Motor neuron (in vitro differentiated cells): Measurements from ENCODE around the gene CYBA. TPM values are rescaled to one million over a fixed set of nuclear protein-coding genes. Genes with fewer than 3 reads are reported as not detected.

Source experiments
- ATAC-seq, 8 experiments: fragments of 200-7000 bp; cut with Tn5 transposase; replicated peaks in 6 of 8; 2 replicates each; pipeline ENCODE4 v1.8.0; 2021; ENCODE audit warnings: mild to moderate bottlenecking in 8 of 8, moderate library complexity in 8 of 8
- H3K27ac ChIP-seq, 2 donors: fragments of 250-450 bp; sonication (Bioruptor Pico); 2 replicates each; pipeline ENCODE4 v1.9.0; 2021; ENCODE audit warnings: antibody characterized with exemption in 2 of 2, mild to moderate bottlenecking in 2 of 2, moderate library complexity in 1 of 2
- H3K4me1 ChIP-seq, 2 donors: fragments of 250-450 bp; sonication (Bioruptor Pico); replicated peaks in 1 of 2; 2 replicates each; pipeline ENCODE4 v1.6.1; 2021; ENCODE audit warnings: antibody characterized with exemption in 2 of 2, mild to moderate bottlenecking in 2 of 2, moderate library complexity in 1 of 2
- H3K4me3 ChIP-seq, 5 donors: fragments of 250-450 bp; sonication (Bioruptor Pico); 2 replicates each; pipeline ENCODE4 v1.9.0; 2021; ENCODE audit warnings: antibody characterized with exemption in 5 of 5, mild to moderate bottlenecking in 5 of 5, moderate library complexity in 4 of 5
- WGBS, 10 experiments: fragments of 450-650 bp; shearing (Covaris generic); methylation state at CpG; one replicate each; pipeline ENCODE4 v1.0.0; 2022; 5-methylcytosine and 5-hydroxymethylcytosine counted together
- in situ Hi-C, 9 experiments: fragments of 400-800 bp; cut with MboI; loops; one replicate each; pipeline ENCODE4 v1.15.0; 2021; ENCODE audit warnings: low sequenced_read_pairs in 9 of 9, low pct_unique_long_range_greater_than_20kb in 2 of 9; ENCODE audit not compliant: unreplicated experiment in 9 of 9
- total RNA-seq, 8 experiments: library from RNA; unstranded; fragments of 300-600 nt; gene quantifications; 2 replicates each; pipeline versions ENCODE4 v1.2.3 to v1.2.4, GENCODE V29; 2022

The CYBA gene
- total RNA-seq, 8 experiments from 2014 or later = 3.0 to 203 (median 10.3) TPM

GRCh38 chr16:88634141-88634993 is 16.5 kb downstream of the CYBA start:
- peak overlapping the region in 1 of 5 donors; percentile 15 for H3K4me3 ChIP-seq
- no peak overlapping the region for H3K27ac ChIP-seq
- peak; percentile 3 to 74 (median 30) for ATAC-seq
- in situ Hi-C loops = no loop called here
- peaks cover 0 to 3% of the 10 kb centered on the region in 2 donors for H3K4me1 ChIP-seq
- 14 to 52% methylated on average over 9 to 12 of the region's 82 CpGs; no CpG with 5 or more reads in 8 of the 10 experiments for WGBS, 10 experiments

GRCh38 chr16:88633684-88634140 is 17.1 kb downstream of the CYBA start:
- H3K4me3 ChIP-seq = no peak overlapping the region
- H3K4me1 ChIP-seq = peaks cover 0 to 3% of the 10 kb centered on the region in 2 donors
- WGBS, 10 experiments = 60% methylated on average over 1 of the region's 23 CpGs; no CpG with 5 or more reads in 8 of the 10 experiments
- H3K27ac ChIP-seq = no peak overlapping the region
- in situ Hi-C loops = no loop called here
- peak; percentile 3 to 51 (median 26) for ATAC-seq

DNA sequence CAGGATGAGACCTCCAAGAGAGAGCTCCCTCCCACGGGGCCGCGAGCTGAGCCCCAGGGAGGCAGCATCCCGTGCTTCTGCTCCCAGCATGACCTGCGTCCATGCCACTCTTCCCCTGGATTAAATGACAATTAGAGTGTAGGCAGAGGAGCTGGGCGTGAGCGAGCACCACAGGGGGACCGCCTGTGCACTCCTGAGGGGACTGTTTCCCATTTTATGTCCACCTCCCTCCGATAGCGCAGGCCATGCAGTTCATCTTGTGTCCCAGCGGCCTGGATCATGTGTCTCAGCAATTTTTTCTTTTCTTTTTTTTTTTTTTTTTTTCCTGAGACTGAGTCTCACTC is 18.3 kb downstream of the CYBA start:
- H3K4me1 ChIP-seq = peaks cover 0 to 3% of the 10 kb centered on the region in 2 donors
- WGBS, 10 experiments = 60 to 100% (median 82%) methylated on average over 1 to 8 of the region's 11 CpGs; no CpG with 5 or more reads in 4 of the 10 experiments
- no peak overlapping the region for H3K4me3 ChIP-seq
- H3K27ac ChIP-seq = no peak overlapping the region
- in situ Hi-C loops = no loop called here
- ATAC-seq = no peak

GRCh38 chr16:88631920-88632586 is 18.8 kb downstream of the CYBA start:
- in situ Hi-C loops = no loop called here
- H3K27ac ChIP-seq = no peak overlapping the region
- no peak for ATAC-seq
- 40 to 100% (median 94%) methylated on average over 2 to 9 of the region's 30 CpGs; no CpG with 5 or more reads in 3 of the 10 experiments for WGBS, 10 experiments
- no peak overlapping the region for H3K4me3 ChIP-seq
- peaks cover 0 to 3% of the 10 kb centered on the region in 2 donors for H3K4me1 ChIP-seq

- Histone ChIP-seq H3K27ac (no peak overlapping the region), H3K4me1 (peaks cover 0 to 3% of the 10 kb centered on the region in 2 donors), H3K4me3 (no peak overlapping the region)
- in situ Hi-C loops = no loop called here
- ATAC-seq = no peak
- WGBS, 10 experiments = 25 to 77% (median 74%) methylated on average over 2 to 10 of the region's 16 CpGs; no CpG with 5 or more reads in 5 of the 10 experiments
Observed at GRCh38 chr16:88631384-88631783, 19.5 kb downstream of the CYBA start.

- H3K4me1 ChIP-seq = peaks cover 0 to 6% of the 10 kb centered on the region in 2 donors
- ATAC-seq = no peak
- 94 to 100% (median 100%) methylated on average over 1 to 7 of the region's 23 CpGs; no CpG with 5 or more reads in 7 of the 10 experiments for WGBS, 10 experiments
- in situ Hi-C loops = no loop called here
- H3K4me3 ChIP-seq = no peak overlapping the region
- no peak overlapping the region for H3K27ac ChIP-seq
Observed at GRCh38 chr16:88630941-88631340, 19.9 kb downstream of the CYBA start.

DNA sequence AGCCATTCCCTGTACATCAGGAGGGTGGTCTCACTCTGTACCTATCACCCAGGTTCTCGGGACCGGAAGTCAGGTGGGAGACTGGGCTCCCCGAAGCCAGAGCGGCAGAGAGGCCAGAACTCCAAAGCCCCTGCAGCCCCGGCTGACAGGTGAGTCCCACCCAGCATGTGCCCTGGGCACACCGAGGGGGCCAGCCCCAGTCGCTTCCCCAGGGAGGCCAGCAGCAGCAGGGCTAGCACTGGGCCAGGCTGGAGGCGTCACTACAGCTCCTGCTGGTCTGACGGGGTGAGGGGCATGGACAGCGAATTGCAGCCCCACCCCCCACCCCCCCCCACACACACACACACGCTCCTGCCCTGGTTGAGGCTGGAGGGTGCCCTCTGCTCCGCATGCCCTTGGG is 20.4 kb downstream of the CYBA start:
- H3K4me1 ChIP-seq = peaks cover 0 to 8% of the 10 kb centered on the region in 2 donors
- in situ Hi-C loops = no loop called here
- WGBS, 10 experiments = 100% methylated on average over 1 of the region's 12 CpGs; no CpG with 5 or more reads in 9 of the 10 experiments

DNA sequence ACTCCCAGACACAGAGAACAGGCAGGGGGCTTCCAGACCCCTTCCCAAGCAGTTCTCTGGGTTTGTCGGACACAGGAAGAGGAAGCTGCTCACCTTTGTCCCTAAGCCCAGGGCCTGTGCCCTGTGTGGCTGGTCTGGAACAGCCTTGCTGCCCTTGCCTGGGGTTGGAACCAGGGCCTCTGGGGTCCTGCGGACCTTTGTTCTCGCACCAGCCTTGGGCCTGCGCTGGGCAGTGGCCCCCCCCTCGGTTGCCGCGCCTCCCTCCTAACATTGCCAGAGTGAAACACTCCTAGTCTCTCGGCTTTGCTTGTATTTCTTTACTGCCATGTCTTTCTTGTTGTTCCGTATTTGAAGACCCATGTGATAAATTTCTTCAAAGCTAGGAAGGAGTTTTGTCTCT is 21.0 kb downstream of the CYBA start:
- 80 to 100% (median 92%) methylated on average over 1 to 6 of the region's 9 CpGs; no CpG with 5 or more reads in 6 of the 10 experiments for WGBS, 10 experiments
- Histone ChIP-seq H3K4me1 (peaks cover 0 to 8% of the 10 kb centered on the region in 2 donors), H3K4me3 (no peak overlapping the region), H3K27ac (no peak overlapping the region)
- ATAC-seq = no peak
- in situ Hi-C loops = no loop called here

More for the DNA sequence above, 20.4 kb downstream of the CYBA start:
- H3K27ac ChIP-seq = no peak overlapping the region
- ATAC-seq = no peak
- no peak overlapping the region for H3K4me3 ChIP-seq

- H3K27ac ChIP-seq = no peak overlapping the region
- H3K4me3 ChIP-seq = no peak overlapping the region
- peaks cover 0 to 4% of the 10 kb centered on the region in 2 donors for H3K4me1 ChIP-seq
- WGBS, 10 experiments = 41 to 77% (median 64%) methylated on average over 2 to 7 of the region's 12 CpGs; no CpG with 5 or more reads in 4 of the 10 experiments
- in situ Hi-C loops = no loop called here
- ATAC-seq = peak; percentile 11 to 76 (median 40)
Observed at GRCh38 chr16:88628512-88628974, 22.3 kb downstream of the CYBA start.

DNA sequence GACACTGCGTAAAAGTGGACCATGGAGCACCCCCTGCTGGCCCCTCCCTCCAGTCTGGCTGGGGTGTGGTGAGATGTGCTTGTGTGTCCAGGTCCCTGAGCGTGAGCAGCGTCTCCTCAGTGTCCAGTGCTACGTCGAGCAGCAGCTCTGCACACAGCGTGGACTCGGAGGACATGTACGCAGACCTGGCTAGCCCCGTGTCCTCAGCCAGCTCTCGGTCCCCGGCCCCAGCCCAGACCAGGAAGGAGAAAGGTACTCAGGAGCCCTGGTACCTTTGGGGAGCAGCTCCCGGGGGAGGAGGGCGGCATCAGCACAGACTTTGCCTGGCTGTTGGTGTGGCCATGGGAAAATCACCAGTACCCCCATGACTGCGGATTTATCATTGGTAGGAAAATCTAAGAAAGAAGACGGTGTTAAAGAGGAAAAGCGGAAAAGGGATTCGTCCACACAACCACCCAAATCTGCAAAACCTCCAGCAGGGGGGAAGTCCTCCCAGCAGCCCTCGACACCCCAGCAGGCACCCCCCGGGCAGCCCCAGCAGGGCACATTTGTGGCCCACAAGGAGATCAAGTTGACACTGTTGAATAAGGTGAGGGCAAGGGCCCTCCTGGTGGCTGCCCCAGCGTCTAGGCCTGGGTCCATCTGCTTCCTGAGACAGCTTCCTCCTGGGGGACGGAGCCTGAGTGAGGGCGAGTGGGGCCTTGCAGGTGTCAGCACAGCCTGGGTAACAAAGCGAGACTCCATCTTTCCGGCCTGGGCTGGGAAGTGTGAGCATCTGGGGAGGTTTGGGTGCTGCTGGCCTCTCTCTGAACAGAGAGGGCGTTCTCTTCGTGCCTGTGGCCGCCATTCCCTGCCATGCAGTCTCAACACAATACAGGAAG is 23.1 kb downstream of the CYBA start:
- Histone ChIP-seq H3K4me1 (peaks cover 0 to 4% of the 10 kb centered on the region in 2 donors), H3K4me3 (no peak overlapping the region), H3K27ac (no peak overlapping the region)
- in situ Hi-C loops = no loop called here
- no peak for ATAC-seq
- 88 to 100% (median 95%) methylated on average over 2 to 4 of the region's 27 CpGs; no CpG with 5 or more reads in 4 of the 10 experiments for WGBS, 10 experiments

- no peak overlapping the region for H3K27ac ChIP-seq
- no peak for ATAC-seq
- no peak overlapping the region for H3K4me3 ChIP-seq
- H3K4me1 ChIP-seq = peaks cover 0 to 4% of the 10 kb centered on the region in 2 donors
- in situ Hi-C loops = no loop called here
- WGBS, 10 experiments = 66 to 100% (median 100%) methylated on average over 1 to 9 of the region's 9 CpGs; no CpG with 5 or more reads in 3 of the 10 experiments
Observed at GRCh38 chr16:88626646-88627045, 24.2 kb downstream of the CYBA start.

GRCh38 chr16:88624977-88625576 is 25.8 kb downstream of the CYBA start:
- whole genome bisulfite sequencing, 10 experiments = 65 to 100% (median 84%) methylated on average over 1 to 9 of the region's 17 CpGs; no CpG with 5 or more reads in 5 of the 10 experiments
- in situ Hi-C loops = no loop called here
- no peak overlapping the region for H3K27ac ChIP-seq

More at GRCh38 chr16:88624977-88625576, 25.8 kb downstream of the CYBA start:
- ATAC-seq = peak in 2 of 8 experiments; percentile 13 to 14
- H3K4me1 ChIP-seq = peaks cover 0 to 4% of the 10 kb centered on the region in 2 donors
- no peak overlapping the region for H3K4me3 ChIP-seq
